HL-60 (cell line): Measurements from ENCODE around the gene STAC2.

ENCODE experiments used
- DNase-seq, 2 experiments: peaks; one replicate each; pipeline ENCODE4 v3.0.0-alpha.2; 2010 to 2020; ENCODE audit warnings: low read depth in 1 of 2, low spot score in 1 of 2
- H3K27ac ChIP-seq: fragments of 250-450 bp; sonication (Bioruptor Pico); replicated peaks from 2 replicates; pipeline ENCODE4 v1.5.1; 2020; ENCODE audit warnings: mild to moderate bottlenecking, moderate library complexity
- H3K27me3 ChIP-seq: fragments of 250-450 bp; sonication (Bioruptor Pico); 2 replicates; pipeline ENCODE4 v1.5.1; 2021; ENCODE audit warnings: mild to moderate bottlenecking, moderate library complexity; ENCODE audit not compliant: insufficient read depth, poor library complexity, severe bottlenecking
- H3K4me3 ChIP-seq: replicated peaks from 2 replicates; pipeline ENCODE4 v1.5.1; 2011; ENCODE audit warnings: mild to moderate bottlenecking, control low read depth, low read length; ENCODE audit not compliant: insufficient read depth
- GABPA ChIP-seq: IDR thresholded peaks from 2 replicates; pipeline ENCODE4 v1.6.1; 2012; ENCODE audit warnings: low read depth
- POLR2AphosphoS5 ChIP-seq: IDR thresholded peaks from 2 replicates; pipeline ENCODE4 v1.6.1; 2012; ENCODE audit warnings: low read depth
- SPI1 ChIP-seq: IDR thresholded peaks from 2 replicates; pipeline ENCODE4 v1.6.1; 2012; ENCODE audit warnings: low read depth, mild to moderate bottlenecking, borderline replicate concordance
- TF ChIP-seq, protein P1 (sequence below): IDR thresholded peaks from one replicate; pipeline ENCODE4 v1.5.1; 2011; ENCODE audit warnings: low read length, control low read depth, inconsistent platforms; ENCODE audit not compliant: insufficient read depth
- TF ChIP-seq, protein P2 (sequence below): IDR thresholded peaks from 2 replicates; pipeline ENCODE4 v1.6.1; 2012; ENCODE audit warnings: low read depth; ENCODE audit not compliant: insufficient replicate concordance

The STAC2 gene

GRCh38 chr17:39197380-39198185 lies 28.2 kb downstream of the STAC2 start, which contains the start of gene CACNB1:
Gene CACNB1, minus strand, starts transcription at chr17:39197669. Its CDS starts 174 bp downstream, at chr17:39197495.
- H3K27ac ChIP-seq, result no peak within 1 kb of the TSS
- DNase-seq, result no peak
- peaks cover 19% of the 10 kb centered on the region for H3K27me3 ChIP-seq
- peak within 1 kb of the TSS; percentile 26 for H3K4me3 ChIP-seq
- TF ChIP-seq, protein P1, sequence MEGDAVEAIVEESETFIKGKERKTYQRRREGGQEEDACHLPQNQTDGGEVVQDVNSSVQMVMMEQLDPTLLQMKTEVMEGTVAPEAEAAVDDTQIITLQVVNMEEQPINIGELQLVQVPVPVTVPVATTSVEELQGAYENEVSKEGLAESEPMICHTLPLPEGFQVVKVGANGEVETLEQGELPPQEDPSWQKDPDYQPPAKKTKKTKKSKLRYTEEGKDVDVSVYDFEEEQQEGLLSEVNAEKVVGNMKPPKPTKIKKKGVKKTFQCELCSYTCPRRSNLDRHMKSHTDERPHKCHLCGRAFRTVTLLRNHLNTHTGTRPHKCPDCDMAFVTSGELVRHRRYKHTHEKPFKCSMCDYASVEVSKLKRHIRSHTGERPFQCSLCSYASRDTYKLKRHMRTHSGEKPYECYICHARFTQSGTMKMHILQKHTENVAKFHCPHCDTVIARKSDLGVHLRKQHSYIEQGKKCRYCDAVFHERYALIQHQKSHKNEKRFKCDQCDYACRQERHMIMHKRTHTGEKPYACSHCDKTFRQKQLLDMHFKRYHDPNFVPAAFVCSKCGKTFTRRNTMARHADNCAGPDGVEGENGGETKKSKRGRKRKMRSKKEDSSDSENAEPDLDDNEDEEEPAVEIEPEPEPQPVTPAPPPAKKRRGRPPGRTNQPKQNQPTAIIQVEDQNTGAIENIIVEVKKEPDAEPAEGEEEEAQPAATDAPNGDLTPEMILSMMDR, result no peak
- TF ChIP-seq SPI1, result no peak
- no peak for TF ChIP-seq POLR2AphosphoS5
- TF ChIP-seq GABPA, result no peak
- TF ChIP-seq, protein P2, sequence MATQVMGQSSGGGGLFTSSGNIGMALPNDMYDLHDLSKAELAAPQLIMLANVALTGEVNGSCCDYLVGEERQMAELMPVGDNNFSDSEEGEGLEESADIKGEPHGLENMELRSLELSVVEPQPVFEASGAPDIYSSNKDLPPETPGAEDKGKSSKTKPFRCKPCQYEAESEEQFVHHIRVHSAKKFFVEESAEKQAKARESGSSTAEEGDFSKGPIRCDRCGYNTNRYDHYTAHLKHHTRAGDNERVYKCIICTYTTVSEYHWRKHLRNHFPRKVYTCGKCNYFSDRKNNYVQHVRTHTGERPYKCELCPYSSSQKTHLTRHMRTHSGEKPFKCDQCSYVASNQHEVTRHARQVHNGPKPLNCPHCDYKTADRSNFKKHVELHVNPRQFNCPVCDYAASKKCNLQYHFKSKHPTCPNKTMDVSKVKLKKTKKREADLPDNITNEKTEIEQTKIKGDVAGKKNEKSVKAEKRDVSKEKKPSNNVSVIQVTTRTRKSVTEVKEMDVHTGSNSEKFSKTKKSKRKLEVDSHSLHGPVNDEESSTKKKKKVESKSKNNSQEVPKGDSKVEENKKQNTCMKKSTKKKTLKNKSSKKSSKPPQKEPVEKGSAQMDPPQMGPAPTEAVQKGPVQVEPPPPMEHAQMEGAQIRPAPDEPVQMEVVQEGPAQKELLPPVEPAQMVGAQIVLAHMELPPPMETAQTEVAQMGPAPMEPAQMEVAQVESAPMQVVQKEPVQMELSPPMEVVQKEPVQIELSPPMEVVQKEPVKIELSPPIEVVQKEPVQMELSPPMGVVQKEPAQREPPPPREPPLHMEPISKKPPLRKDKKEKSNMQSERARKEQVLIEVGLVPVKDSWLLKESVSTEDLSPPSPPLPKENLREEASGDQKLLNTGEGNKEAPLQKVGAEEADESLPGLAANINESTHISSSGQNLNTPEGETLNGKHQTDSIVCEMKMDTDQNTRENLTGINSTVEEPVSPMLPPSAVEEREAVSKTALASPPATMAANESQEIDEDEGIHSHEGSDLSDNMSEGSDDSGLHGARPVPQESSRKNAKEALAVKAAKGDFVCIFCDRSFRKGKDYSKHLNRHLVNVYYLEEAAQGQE, result no peak

DNA sequence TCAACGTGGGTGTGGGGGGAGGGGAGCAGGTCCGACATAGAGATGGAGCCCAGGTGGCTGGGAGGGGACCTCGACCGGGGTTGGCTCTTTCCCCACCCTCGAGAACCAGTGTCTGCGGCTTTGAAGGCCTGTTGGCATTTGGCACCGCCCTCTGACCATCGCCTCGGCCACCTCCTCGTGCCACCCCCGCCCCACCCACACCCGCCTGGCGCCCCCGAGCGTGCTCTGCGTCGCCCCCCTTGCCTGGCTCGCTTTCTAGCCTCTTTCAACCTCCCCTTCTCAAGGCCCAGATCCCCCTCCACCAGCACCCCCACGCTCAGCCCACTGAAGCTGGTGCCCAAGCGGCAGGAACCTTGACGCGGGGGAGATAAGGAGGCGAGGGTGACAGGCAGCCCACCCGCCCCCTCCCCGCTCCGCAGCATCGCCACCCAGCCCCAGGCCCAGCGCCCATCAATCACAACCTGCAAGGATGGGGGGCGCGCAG lies 28.9 kb downstream of the STAC2 start:
- Histone ChIP-seq H3K27ac (no peak overlapping the region), H3K4me3 (peak overlapping the region; percentile 26), H3K27me3 (peaks cover 19% of the 10 kb centered on the region)
- DNase-seq, result no peak
- TF ChIP-seq, protein P1, result no peak
- TF ChIP-seq GABPA (no peak), SPI1 (no peak), POLR2AphosphoS5 (no peak)
- TF ChIP-seq, protein P2, result no peak

DNA sequence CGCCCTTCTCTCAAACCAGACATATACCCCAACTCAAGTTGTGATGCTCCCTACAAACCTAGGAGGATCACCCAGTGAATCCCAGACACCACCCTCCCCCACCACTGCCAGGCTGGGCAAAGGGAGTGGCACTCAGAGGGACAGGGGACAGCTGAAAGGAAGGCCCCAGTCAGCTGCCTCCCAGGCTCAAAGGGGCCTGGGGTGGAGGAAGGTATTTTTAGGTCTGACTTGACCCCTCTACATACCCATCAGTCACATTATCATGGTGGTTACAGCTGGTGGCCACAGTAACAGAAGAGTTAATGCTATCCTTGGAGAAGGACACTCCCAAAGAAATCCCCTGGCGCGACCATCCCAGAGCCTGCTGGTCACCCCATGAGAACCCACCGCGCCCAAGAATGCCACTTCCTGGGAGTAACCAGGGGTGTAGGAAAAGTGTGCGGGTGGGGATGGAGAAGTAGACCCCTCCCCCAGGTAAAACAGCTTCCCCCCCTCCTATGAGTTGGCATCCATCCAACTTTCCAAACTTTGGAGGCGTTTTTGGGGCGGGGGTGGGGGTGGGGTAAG lies 29.4 kb downstream of the STAC2 start:
- TF ChIP-seq SPI1, result no peak
- TF ChIP-seq, protein P2, result no peak
- TF ChIP-seq, protein P1, result no peak
- no peak for TF ChIP-seq GABPA
- TF ChIP-seq POLR2AphosphoS5, result no peak
- Histone ChIP-seq H3K27ac (no peak overlapping the region), H3K4me3 (no peak overlapping the region), H3K27me3 (peaks cover 19% of the 10 kb centered on the region)
- no peak for DNase-seq
